Fibroblast of villous mesenchyme (primary cell): ENCODE results near the gene RAPH1. TPM values are rescaled to one million over a fixed set of nuclear protein-coding genes. Genes with fewer than 3 reads are reported as not detected.

ENCODE experiments used
- DNase-seq: peaks from one replicate; pipeline ENCODE4 v3.0.0-alpha.2; 2010; ENCODE audit warnings: low read depth
- H3K4me3 ChIP-seq: 2 replicates; pipeline ENCODE4 v1.5.1; 2011; ENCODE audit warnings: low read depth, mild to moderate bottlenecking, low read length
- total RNA-seq: library from RNA; depleted of rRNA; stranded (reverse); fragments of >200 nt; gene quantifications from 2 replicates; pipeline ENCODE4 v1.2.3, GENCODE V29; 2012
- TF ChIP-seq, protein P1 (sequence below): IDR thresholded peaks from 2 replicates; pipeline ENCODE4 v1.5.1; 2012; ENCODE audit warnings: low read depth, mild to moderate bottlenecking, low read length; ENCODE audit not compliant: insufficient read depth

RAPH1 gene
- total RNA-seq, 1 donor: 19.4 TPM

GRCh38 chr2:203450561-203450960, 84.5 kb downstream of the RAPH1 start:
- no peak overlapping the region for H3K4me3 ChIP-seq
- DNase-seq: no peak
- TF ChIP-seq, protein P1, sequence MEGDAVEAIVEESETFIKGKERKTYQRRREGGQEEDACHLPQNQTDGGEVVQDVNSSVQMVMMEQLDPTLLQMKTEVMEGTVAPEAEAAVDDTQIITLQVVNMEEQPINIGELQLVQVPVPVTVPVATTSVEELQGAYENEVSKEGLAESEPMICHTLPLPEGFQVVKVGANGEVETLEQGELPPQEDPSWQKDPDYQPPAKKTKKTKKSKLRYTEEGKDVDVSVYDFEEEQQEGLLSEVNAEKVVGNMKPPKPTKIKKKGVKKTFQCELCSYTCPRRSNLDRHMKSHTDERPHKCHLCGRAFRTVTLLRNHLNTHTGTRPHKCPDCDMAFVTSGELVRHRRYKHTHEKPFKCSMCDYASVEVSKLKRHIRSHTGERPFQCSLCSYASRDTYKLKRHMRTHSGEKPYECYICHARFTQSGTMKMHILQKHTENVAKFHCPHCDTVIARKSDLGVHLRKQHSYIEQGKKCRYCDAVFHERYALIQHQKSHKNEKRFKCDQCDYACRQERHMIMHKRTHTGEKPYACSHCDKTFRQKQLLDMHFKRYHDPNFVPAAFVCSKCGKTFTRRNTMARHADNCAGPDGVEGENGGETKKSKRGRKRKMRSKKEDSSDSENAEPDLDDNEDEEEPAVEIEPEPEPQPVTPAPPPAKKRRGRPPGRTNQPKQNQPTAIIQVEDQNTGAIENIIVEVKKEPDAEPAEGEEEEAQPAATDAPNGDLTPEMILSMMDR: no peak

GRCh38 chr2:203446780-203447179, 88.3 kb downstream of the RAPH1 start:
- TF ChIP-seq, protein P1: no peak
- DNase-seq: no peak
- no peak overlapping the region for H3K4me3 ChIP-seq

DNA sequence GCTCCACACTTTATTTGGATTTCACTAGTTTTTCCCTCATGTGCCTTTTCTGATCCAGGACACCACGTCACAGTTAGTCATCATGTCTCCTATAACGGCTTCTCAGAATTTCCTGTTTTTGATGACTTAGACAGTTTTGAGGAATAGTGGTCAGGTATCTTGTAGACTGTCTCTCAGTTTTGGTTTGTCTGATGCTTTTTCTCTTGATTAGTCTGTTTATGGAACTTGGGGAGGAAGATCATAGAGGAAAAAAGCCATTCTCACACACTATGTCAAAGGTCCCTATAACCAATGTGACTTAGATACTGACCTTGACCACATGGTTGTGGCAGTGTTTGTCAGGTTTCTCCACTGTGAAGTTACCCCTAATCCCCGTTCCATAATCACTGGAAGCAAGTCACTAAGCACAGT, 89.0 kb downstream of the RAPH1 start:
- DNase-seq: peak; percentile 60
- TF ChIP-seq, protein P1: no peak
- H3K4me3 ChIP-seq: no peak overlapping the region

GRCh38 chr2:203444738-203445137, 90.4 kb downstream of the RAPH1 start:
- no peak overlapping the region for H3K4me3 ChIP-seq
- no peak for DNase-seq
- TF ChIP-seq, protein P1: no peak

DNA sequence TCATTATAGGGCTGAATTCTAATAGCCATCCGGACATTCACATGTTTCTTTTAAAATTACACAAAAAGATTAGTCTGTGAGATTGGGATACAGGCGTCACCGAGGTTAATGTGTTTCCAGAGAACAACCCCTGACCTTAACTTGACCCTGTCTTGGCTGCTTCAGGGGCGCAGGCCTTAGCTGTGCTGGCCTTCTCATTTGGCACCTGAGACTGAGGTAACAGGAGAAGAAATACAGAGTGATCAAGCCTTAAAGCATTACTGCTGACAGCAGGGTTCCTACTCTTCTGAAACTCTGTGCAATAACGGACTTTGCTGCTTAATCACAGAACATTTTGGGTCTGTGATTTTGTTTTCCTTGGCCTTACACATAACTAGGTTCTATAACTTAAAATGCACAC, 92.6 kb downstream of the RAPH1 start:
- TF ChIP-seq, protein P1: no peak
- H3K4me3 ChIP-seq: no peak overlapping the region
- no peak for DNase-seq

DNA sequence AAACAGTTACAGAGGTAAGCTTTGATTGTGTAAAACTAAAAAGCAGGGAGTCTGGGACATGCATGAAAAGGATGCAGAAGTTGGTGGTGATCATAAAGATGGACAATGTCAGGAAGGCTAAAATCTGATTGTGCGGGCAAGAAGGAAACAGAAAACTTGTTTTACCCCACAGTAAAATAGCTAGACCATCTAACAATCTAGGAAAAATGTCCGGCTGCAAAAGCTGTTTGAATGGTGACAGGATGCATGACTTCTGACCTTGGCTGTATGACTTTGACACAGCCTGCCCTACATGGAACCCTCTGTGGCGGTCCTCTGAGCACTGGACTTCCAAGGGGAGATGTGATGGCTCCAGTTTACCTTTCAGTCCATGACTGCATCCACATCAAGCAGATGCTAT, 93.6 kb downstream of the RAPH1 start:
- TF ChIP-seq, protein P1: no peak
- no peak for DNase-seq
- H3K4me3 ChIP-seq: no peak overlapping the region

GRCh38 chr2:203440671-203441070, 94.4 kb downstream of the RAPH1 start:
- TF ChIP-seq, protein P1: no peak
- DNase-seq: no peak

More at GRCh38 chr2:203440671-203441070, 94.4 kb downstream of the RAPH1 start:
- H3K4me3 ChIP-seq: no peak overlapping the region
